GM18867 (cell line): ENCODE measurements around the gene TM9SF1.
A peak's percentile ranks its signal among the peaks of the same experiment; 100 is the strongest.

Experiments
- ATAC-seq: cut with Tn5 transposase; IDR thresholded peaks from one replicate; pipeline ENCODE4 v1.9.1; 2021; ENCODE audit warnings: mild to moderate bottlenecking, moderate library complexity; ENCODE audit not compliant: unreplicated experiment

TM9SF1 gene, protein sequence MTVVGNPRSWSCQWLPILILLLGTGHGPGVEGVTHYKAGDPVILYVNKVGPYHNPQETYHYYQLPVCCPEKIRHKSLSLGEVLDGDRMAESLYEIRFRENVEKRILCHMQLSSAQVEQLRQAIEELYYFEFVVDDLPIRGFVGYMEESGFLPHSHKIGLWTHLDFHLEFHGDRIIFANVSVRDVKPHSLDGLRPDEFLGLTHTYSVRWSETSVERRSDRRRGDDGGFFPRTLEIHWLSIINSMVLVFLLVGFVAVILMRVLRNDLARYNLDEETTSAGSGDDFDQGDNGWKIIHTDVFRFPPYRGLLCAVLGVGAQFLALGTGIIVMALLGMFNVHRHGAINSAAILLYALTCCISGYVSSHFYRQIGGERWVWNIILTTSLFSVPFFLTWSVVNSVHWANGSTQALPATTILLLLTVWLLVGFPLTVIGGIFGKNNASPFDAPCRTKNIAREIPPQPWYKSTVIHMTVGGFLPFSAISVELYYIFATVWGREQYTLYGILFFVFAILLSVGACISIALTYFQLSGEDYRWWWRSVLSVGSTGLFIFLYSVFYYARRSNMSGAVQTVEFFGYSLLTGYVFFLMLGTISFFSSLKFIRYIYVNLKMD

DNA sequence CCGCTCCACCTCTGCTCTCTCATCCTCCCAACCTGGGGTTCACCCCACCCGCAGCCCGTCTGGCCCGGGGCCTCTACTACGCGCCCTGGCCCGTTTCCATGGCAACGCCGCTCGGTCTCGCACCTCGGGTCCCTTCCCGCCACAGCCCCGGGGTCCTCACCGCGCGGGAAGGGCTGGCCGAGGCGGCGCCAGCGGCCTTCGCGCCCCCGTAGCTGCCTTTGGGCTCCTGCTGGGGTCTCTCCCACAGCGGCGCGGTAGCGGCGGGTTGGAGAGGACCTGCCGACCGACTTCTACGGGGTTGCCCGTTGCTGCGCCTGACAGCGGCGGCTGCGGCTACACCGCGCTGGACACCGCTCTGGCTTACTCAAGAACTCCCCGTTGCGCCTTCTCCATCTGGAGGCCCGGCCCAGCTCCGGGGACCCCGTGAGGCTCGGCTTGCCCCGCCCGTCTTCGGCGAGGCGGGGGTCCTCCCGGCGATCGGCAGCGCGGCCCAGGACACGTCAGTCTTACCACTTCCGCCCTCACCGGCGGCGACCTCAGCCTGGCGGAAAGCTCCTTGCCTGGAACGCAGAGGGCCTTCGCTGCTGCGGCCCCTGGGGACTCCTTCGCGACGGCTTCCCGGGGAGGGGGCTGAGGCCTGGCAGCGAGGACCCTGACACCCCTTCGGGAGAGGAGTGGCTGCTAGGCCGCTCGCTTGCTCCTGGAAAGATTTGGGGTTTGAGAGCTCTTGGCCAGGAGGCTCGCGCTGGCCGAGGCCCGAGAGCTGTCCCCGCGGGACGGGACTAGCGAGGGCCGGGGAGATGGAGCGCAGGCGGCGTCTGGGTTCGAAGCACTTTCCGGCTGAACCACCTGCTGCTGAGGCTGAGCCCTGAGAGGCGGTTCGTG lies at the start of gene TM9SF1:
Gene TM9SF1, minus strand, starts transcription at position 256 of the 885 bp plus-strand sequence. CDS start 422 bp downstream, outside the sequence.
- peak; percentile 81 for ATAC-seq

DNA sequence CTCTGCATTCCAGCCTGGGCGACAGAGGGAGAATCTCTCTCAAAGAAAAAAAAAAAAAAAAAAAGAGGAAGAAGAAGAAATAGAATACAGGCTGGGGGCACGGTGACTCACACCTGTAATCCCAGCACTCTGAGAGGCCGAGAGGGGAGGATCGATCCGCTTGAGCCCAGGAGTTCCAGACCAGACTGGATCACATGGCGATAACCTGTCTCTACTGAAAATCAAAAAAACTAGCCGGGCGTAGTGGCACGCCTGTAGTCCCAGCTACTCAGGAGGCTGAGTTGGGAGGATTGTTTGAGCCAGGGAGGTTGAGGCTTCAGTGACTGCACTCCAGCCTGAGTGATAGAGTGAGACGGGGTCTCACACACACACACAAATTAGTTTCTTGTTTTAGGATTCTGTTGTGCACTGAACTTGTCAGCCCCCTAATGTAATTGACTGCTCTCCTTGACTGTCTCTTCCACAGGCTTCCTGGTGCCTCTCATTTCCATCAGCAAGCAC lies 48.1 kb upstream of the TM9SF1 start:
- ATAC-seq, result no peak

DNA sequence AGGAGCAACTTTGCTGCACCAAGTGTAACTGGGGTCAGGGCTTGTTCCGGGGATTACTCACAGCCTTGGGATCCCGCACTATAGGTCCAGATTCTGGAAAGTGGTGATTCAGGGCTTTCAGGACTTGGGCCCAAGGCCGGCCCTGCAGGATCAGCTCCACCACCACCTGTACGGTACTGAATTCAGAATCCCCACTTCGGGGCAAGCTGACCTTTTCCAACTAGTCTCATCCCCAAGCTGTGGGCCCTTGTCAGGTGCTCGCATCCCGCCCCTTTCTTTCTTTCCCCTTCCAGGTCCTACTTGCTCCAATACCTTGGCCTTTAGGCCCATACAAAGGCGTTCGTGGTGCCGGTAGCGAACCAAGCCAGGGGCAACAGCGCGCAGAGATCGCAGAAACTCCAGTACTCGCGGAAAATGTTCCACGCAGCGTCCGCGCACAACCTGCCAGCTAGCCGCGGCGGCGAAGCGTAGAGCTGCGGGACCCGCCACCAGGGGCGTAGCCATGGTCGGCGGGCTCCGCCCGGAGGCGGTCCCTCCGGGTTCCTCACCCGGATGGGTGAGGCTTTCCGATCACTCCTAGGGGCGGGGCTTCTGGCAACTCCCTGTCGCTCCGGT lies 46.7 kb upstream of the TM9SF1 start:
- peak; percentile 81 for ATAC-seq

DNA sequence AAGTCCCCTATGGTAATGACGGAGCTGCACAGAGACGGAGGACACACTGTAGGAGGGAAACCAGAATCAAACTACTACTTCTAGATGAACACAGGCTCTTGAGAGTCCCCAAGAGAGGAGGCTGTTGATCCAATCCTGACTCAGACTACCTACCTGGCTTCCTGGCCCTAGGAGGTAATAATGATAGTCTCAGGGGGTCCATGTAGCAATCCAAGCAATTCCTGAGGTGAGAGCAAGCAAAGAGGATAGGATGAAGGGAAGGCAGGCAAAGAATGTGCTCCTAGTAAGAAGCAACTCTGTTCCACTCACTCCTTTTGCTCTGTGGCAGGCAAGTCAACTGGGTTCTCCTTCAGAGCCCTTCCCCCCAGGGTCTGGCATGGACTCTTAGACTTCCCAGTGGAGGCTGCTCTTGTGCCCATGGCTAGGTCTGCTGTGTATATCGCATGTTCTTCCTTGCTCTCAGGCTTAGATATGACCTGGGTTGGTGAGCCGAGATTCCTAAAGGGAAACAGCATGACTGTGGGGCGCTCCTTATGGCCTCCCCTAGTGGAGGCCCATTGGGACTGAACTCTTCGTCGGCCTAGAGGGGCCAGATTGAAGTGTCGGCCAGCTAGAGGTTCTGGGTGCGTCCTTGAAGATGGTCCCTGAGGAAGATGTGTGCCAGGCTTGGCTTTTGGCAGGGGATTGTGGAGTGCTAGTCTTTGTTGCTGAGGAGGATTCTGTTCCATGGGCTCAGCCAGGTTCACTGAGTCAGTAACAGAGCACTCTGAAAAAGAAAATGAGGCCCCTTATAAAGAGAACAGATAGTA lies 45.1 kb upstream of the TM9SF1 start:
- ATAC-seq, result no peak

DNA sequence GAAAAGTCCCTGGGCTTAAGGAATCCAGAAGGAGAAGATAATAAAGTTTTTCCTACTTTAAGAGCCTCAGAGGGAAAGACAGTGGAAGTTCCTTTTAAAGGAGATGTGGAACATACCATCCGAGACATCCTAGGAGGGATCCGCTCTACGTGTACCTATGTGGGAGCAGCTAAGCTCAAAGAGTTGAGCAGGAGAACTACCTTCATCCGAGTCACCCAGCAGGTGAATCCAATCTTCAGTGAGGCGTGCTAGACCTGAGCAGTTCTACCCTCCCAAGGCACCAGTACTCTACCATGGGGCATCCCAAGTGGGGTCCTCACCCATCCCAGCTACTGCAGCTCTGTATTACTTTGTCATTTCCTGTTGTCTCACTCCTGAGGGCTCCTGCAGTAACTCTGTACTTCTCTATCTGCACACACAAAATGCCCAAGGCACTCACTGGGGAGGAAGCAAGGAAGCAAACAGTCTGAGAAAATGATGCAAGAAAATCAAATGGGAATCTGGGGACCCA lies 43.3 kb upstream of the TM9SF1 start:
- ATAC-seq, result no peak

DNA sequence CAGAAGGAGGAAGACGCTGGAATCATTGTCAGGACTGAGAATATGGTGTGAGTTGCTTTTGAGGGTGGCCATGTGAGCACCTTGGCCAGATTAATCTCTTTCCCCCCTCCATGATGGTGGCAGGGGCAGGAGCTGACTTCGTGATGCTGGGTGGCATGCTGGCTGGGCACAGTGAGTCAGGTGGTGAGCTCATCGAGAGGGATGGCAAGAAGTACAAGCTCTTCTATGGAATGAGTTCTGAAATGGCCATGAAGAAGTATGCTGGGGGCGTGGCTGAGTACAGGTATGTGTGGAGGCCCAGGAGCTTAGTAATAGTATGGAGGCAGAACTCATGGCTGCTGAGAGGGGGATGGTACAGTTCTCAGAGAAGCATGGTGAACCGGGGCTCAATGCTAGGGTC lies 42.9 kb upstream of the TM9SF1 start:
- no peak for ATAC-seq

DNA sequence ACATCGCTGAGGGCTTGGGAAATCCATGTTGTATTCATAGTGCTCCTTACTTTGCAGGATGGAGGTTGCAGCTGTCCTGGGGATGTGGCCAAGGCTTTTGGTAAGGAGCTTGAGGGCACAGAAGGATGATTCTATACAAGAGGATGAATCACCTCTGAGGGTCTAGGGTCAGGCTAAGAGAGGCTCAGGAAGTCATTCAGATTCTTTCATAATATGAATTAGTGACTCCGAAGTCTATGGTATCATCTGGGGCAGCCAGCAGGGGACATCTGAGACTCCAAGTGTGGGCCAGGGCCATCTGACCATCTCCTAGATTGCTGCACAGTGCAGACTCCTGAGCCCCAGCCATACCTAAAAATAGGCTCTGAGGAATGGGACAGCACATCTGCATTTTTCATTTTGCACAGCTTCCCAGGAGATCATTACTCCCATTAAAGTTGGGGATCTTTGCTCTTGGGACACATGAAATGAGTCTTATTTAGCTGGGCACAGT lies 42.3 kb upstream of the TM9SF1 start:
- ATAC-seq, result no peak

DNA sequence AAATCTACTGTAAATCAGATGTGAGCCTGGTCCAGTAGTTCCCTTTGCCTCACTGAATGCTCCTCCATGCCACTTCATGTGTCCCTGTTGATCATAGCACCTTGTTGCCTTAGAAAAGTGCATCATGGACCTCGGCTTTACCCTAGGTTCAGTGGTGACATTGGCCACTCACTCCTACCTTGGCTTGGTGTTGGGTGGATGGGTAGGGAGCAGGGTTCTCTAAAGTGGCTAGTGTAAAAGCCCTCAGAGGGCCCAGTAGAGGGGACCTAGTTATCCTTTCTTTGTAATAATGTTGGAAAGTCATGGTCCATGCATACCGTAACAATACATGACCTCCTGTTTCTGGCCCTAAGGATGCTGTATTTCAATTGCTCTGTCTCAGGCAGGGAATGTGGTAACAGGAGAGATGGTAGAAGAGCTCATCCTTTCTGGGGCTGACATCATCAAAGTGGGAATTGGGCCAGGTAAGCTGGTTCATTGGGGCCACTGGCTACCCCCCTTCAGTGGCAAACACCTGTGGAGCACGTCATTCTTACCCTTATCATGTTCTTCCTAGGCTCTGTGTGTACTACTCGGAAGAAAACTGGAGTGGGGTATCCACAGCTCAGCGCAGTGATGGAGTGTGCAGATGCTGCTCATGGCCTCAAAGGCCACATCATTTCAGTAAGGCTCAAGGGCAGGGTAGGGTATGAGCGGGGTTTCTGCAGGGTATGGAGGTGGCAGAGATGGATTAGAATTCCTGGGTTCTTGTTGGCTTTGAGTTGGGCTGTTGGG lies 41.6 kb upstream of the TM9SF1 start:
- ATAC-seq, result no peak

DNA sequence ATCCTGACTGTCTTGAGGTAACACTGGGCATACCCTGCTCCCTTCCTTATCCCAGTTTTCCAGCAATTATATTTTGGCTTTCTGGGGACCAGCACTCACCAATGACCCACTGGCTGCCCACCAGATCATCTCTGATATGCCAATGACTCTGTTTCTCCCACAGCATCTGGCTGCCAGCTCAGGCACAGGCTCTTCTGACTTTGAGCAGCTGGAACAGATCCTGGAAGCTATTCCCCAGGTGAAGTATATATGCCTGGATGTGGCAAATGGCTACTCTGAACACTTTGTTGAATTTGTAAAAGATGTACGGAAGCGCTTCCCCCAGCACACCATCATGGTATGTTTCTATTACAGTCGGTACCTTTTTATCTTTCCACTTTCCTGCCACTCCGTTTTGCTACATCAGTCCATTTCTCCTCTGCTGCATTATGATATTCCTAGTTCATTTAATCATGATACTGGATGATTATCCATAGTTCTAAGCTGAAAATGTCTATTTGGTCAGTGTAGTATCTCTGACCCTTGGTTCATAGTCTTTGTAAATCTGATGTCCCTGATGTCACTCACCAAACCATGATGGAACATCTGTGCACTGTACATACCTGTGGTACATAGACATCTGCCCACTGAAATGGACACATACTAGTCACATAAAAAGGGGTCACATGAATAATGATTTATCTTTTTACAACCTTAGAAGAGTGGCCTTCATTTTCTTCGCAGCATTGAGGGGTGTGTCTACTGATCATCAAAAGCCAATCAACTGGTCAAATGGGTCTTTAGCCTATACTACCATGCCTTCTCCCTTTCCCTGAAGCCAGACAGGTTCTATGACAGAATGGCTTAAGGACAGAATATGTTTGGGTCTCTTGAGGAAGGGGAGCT lies 40.8 kb upstream of the TM9SF1 start:
- no peak for ATAC-seq

DNA sequence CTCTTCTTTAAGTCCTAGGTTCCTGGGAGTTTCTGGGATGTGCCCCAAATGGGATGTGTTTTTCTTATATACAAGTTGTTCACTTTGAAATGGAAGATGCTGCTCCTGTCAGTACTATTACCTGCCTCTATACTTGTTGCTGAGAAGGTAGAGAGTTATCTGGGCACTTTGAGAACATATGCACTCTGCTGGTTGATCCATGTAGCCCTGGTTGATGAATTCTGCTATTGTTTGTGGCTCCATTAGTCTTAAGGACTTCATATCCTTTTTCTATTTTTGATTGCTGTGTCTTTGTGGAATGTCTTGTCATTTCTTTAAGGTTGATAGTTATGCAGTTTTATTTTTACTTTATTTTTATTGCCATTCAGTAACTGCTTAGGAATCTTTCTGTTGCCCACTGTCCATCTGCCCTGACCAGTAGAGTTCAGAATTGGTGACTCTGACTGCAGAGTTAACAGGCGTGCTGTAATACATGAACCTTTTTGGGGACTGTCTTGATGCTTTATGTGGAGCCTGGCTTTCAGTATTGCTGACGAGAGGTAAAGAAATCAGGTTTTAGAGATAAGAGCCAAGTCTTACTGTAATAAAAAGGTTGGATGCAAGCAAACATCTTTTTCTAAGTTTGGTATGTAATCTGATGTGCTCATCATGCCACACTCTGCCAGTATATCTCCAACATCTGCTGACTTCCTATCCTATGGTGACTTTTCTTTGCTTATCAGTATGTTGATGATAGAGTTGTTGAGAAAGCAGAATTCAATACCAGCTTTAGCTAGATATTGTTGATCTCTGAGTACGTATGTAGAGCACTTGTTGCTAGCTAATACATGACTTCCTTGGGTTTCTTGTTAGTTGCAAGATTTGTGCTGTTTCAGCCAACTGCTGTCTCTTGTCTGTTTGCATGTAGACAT lies 39.1 kb upstream of the TM9SF1 start:
- no peak for ATAC-seq

DNA sequence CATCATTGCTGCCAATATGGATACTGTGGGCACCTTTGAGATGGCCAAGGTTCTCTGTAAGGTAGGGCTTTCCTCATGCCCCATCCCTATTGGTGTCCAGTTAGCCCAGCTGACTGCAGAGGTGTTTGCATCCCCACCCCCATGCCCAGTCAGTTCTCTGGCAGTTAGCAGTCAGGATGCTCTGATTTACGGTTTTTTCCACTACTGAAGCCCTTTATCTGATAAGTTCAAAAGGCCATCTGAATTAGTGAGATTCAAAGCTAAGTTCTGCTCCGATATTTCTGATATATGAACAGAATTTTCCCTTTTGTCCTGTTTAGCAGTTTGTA lies 38.3 kb upstream of the TM9SF1 start:
- no peak for ATAC-seq

DNA sequence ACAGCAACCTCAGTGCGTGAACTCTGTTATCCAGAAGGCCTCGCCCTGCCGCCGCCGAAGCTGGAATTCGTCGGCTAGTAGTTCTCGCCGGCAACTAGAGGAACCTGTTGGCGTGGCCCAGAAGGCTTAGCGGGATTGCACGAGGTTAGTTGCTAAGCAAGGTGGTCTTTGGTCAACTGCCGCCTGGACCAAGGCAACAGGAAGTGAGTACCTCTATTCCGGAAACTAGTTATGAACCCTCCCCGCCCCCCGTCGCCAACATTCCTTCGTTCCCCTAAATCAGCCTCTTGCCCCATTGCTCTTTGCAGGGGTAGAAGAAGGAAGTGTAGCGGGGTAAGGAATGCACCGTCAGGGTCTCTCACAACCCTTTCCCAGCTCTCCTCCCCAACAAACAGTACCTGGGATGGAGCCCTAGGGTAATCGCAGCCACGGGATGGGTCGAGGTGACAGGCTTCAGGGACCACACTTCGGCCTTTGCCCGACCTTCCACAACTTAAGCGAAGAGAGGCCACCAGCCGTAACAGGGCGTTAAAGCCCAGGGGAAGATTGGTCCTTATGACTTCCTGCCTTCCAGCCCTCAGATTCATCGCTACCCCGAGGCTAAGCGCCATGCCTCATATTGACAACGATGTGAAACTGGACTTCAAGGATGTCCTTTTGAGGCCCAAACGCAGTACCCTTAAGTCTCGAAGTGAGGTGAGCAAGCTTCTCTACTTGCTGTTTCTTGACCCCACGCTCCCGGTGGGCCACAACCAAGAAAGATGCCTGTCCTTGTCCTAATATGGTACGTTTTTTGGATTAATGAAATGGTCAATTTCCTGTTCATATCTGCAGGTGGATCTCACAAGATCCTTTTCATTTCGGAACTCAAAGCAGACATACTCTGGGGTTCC lies 37.6 kb upstream of the TM9SF1 start, which contains the start of gene GMPR2:
Gene GMPR2, plus strand, starts transcription at position 285 of the 893 bp plus-strand sequence. Its CDS starts 325 bp downstream, at position 610.
- ATAC-seq, result peak; percentile 53

DNA sequence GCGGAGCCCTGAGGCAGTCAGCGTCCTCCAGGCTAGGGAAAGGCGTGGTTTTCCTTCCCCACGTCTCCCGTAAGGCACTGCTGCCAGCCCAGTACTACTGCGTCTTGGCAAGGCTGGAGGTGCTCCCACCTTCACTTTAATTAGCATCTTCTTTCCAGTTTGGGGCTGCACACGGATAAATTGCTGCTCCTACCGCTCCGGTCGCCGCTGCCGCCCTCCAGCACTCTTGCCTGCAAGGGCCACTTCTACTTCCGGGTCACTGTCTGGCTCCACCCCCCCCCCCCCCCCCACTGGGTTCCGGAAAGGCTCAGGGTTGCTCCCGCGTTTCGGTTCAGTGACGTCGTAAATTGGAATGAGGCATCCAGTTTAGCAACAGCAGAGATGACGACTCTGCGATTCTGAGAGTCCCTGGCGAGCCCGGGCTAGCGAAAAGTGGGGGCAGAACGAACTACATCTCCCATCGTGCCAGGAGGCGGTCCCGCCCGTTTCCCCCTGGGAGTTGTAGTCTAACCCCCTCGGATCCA lies 36.9 kb upstream of the TM9SF1 start, which contains the start of gene NEDD8:
Gene NEDD8, minus strand, starts transcription at position 247 of the 524 bp plus-strand sequence. Its CDS starts 100 bp downstream, at position 147.
- peak; percentile 72 for ATAC-seq

DNA sequence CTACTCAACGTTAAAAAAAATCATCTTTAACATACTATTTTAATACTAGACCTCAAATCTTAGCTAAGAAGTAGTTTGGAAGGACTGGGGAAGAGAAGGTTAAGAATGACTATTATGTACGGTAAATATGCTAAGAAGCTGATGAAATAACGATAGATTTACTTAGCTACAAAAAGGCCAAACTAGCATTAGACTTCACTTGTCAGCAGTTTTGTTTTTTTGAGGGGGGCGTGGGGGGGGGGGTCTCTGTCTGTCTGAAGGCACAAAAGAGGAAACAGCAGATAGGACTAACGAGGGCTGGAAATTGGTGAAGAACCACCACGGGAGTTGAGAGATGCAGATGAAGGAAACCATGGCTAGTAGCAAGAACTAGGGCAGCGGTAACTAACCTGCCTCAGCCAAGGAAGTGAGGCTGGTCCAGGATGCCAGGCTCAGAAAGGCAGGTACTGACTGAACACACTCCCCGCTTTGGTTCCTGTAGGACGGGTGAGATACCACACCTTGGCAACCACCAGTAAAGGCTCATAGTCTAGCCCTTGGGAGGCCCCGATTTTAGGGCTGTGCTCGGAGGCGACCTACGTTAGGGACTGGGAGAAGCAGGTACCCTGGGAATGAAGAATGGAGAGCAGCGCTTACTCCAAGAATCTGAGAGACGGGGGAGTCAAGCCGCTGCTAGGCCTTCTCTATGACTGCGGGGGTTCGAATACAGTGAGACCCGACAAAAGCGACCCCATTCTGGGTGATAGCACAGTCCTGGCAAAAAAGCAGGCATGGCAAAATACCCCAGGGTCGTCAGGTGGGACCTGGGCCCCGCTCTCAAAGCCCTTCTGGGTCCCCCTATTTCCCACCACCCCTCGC lies 36.3 kb upstream of the TM9SF1 start:
- peak; percentile 18 for ATAC-seq
